Duodenal mucosa (tissue), 2 donors: ENCODE data around the gene DTNBP1.

ENCODE experiments used
- H3K27ac ChIP-seq: one replicate; pipeline ENCODE4 v1.7.0; 2013; ENCODE audit warnings: low read depth, low read length
- H3K27me3 ChIP-seq, 2 donors: one replicate each; pipeline ENCODE4 v1.7.0; 2013; ENCODE audit warnings: low read length in 2 of 2, control low read depth in 1 of 2; ENCODE audit not compliant: insufficient read depth in 2 of 2, control insufficient read depth in 1 of 2
- H3K36me3 ChIP-seq, 2 donors: one replicate each; pipeline ENCODE4 v1.7.0; 2013; ENCODE audit warnings: low read length in 2 of 2, control low read depth in 1 of 2; ENCODE audit not compliant: insufficient read depth in 2 of 2, control insufficient read depth in 1 of 2
- H3K4me1 ChIP-seq, 2 donors: one replicate each; pipeline ENCODE4 v1.7.0; 2013; ENCODE audit warnings: low read length in 2 of 2, control low read depth in 1 of 2; ENCODE audit not compliant: insufficient read depth in 2 of 2, control insufficient read depth in 1 of 2
- H3K4me3 ChIP-seq, 2 donors: one replicate each; pipeline ENCODE4 v1.7.0; 2013; ENCODE audit warnings: low read length in 2 of 2, low read depth in 1 of 2
- H3K9ac ChIP-seq, 2 donors: one replicate each; pipeline ENCODE4 v1.7.0; 2013; ENCODE audit warnings: low read length in 2 of 2, low read depth in 1 of 2
- H3K9me3 ChIP-seq, 2 donors: one replicate each; pipeline ENCODE4 v1.7.0; 2013; ENCODE audit warnings: low read length in 2 of 2, control low read depth in 1 of 2; ENCODE audit not compliant: control insufficient read depth in 1 of 2

Gene DTNBP1

GRCh38 chr6:15627821-15628220 is 35.0 kb downstream of the DTNBP1 start:
- H3K27me3 ChIP-seq, result no peaks in the 10 kb centered on the region
- no peaks in the 10 kb centered on the region for H3K9me3 ChIP-seq
- peaks cover 0 to 13% of the 10 kb centered on the region in 2 donors for H3K36me3 ChIP-seq
- H3K9ac ChIP-seq, result no peak overlapping the region
- H3K27ac ChIP-seq, result no peak overlapping the region
- peaks cover 8 to 11% of the 10 kb centered on the region in 2 donors for H3K4me1 ChIP-seq
- no peak overlapping the region for H3K4me3 ChIP-seq

- peaks cover 8 to 11% of the 10 kb centered on the region in 2 donors for H3K4me1 ChIP-seq
- H3K27me3 ChIP-seq, result no peaks in the 10 kb centered on the region
- H3K36me3 ChIP-seq, result peaks cover 0 to 13% of the 10 kb centered on the region in 2 donors
- no peak overlapping the region for H3K27ac ChIP-seq
- no peaks in the 10 kb centered on the region for H3K9me3 ChIP-seq
- no peak overlapping the region for H3K9ac ChIP-seq
- no peak overlapping the region for H3K4me3 ChIP-seq
Measured at GRCh38 chr6:15626878-15627674, 35.8 kb downstream of the DTNBP1 start.

DNA sequence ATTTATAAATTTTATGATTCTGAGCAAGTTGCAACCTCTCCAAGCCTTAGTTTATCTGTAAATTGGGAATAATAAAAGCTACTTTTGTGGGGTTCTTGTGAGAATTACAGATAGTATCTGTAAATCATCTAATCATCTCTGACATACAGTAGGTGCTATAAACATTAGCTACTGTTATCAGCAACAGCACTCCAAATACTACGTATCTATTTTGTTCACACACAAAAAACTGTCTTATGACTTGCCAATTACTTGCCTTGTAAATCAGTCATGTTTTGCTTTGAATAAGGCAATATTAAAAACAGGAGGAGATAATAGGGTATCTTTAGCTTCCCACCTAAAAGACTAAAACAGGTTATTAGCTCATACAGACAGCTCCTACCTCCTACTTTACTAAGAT is 36.7 kb downstream of the DTNBP1 start:
- Histone ChIP-seq H3K9ac (no peak overlapping the region), H3K4me3 (no peak overlapping the region), H3K27ac (no peak overlapping the region), H3K36me3 (peaks cover 0 to 13% of the 10 kb centered on the region in 2 donors), H3K4me1 (peaks cover under 1 to 2% of the 10 kb centered on the region in 2 donors), H3K27me3 (no peaks in the 10 kb centered on the region), H3K9me3 (no peaks in the 10 kb centered on the region)

DNA sequence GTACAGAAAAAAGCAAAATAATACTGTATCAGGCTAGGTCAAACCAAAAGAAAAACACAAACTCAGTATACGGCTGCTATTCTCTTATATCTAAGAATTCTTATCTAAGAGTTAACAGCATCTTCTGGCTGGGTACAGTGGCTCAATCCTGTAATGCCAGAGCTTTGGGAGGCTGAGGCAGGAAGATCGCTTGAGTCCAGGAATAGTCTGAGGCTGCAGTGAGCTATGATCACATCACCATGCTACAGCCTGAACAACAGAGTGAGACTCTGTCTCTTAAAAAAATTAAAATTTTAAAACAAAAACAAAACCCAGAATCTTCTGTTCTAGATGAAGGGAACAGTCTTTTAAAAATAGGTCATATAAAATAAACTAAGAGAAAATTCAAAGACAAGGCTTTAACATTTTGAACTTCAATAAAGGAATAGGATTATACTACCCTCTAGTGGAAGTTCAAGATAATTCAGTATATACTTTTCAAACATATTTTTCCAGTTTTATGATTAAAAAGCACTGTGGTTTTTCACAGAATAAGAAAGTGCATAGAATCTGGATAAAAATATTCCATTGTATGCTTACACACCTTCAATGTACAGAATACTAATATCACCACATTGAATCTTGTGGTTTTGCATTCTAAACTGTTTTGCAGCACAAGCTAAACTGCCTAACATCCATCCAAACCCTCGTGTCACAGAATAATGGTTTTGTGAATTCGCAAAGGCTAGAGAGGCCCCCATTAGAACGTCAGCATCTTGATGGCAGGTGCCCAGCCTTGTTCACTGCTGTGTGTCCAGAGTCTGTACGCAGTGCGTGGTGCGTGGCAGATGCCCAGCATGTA is 39.3 kb downstream of the DTNBP1 start:
- H3K27ac ChIP-seq, result no peak overlapping the region
- H3K36me3 ChIP-seq, result peaks cover 0 to 13% of the 10 kb centered on the region in 2 donors
- H3K27me3 ChIP-seq, result no peaks in the 10 kb centered on the region
- H3K9ac ChIP-seq, result no peak overlapping the region
- no peaks in the 10 kb centered on the region for H3K9me3 ChIP-seq
- no peaks in the 10 kb centered on the region for H3K4me1 ChIP-seq
- H3K4me3 ChIP-seq, result no peak overlapping the region

- H3K27me3 ChIP-seq, result no peaks in the 10 kb centered on the region
- peaks cover 0 to 13% of the 10 kb centered on the region in 2 donors for H3K36me3 ChIP-seq
- H3K27ac ChIP-seq, result no peak overlapping the region
Measured at GRCh38 chr6:15622045-15622740, 40.6 kb downstream of the DTNBP1 start.

DNA sequence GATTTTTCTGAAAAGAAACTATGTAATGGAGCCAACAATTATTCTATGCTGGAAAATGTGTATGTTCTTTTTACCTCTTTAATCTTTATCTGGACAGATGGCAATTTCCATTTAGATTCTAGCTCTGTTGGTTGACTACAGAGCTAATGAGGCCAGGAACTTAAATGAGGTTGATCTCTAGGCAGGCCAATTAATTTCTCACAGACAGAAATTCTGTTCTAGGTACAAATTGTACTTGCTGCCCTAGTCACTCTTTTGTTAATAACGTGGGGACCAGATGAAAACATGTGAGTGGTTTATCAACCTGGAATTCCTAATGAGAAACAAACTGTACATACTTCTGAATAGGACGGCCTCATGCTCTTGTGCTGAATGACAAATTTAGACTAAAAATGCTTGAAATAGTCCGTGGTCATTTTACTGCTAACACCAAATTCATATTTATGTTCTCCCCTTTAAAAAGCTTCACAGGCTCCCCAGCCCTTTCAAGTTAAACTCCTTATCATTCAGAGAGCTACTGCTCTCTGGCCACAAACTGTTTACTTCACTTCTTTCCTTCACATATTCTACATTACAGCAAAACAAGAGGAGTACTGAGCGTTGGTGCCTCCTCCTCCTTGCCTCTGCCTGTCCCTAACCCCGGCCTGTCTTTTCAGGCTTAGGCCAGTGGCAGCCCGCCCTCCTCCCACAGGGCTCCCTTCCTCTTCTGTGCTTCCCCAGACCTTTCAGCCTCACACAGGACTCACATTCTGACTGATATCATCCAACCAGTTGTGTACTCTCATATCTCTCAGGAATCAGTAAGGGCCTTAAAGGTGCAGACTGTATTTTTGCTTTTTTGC is 41.4 kb downstream of the DTNBP1 start:
- Histone ChIP-seq H3K27ac (peak overlapping the region; percentile 5), H3K36me3 (peaks cover 0 to 8% of the 10 kb centered on the region in 2 donors), H3K4me1 (peaks cover under 1 to 1% of the 10 kb centered on the region in 2 donors), H3K9ac (no peak overlapping the region), H3K27me3 (no peaks in the 10 kb centered on the region), H3K4me3 (no peak overlapping the region), H3K9me3 (no peaks in the 10 kb centered on the region)

More at GRCh38 chr6:15622045-15622740, 40.6 kb downstream of the DTNBP1 start:
- H3K9ac ChIP-seq, result no peak overlapping the region
- no peak overlapping the region for H3K4me3 ChIP-seq
- no peaks in the 10 kb centered on the region for H3K4me1 ChIP-seq
- no peaks in the 10 kb centered on the region for H3K9me3 ChIP-seq

DNA sequence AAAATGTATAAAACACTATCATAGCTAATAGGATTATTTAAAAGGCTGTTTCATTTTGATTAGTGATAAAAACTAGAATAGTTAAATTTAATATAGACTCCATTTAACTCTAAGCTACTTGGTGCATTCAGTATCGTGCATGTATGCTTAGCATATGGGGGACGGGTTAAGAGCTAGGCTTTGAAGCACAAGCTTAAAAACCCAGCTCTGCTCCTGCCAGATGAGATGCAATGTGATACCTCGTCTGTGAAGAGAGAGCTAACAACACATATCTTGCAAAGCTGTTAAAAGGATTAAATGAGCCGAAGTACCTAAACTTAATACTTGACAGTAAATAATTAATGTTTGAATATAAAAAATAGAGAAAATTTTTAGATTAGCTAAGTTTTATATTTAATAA is 42.2 kb downstream of the DTNBP1 start:
- no peaks in the 10 kb centered on the region for H3K27me3 ChIP-seq
- H3K4me3 ChIP-seq, result no peak overlapping the region
- peaks cover 9 to 10% of the 10 kb centered on the region in 2 donors for H3K4me1 ChIP-seq
- H3K9ac ChIP-seq, result no peak overlapping the region
- H3K9me3 ChIP-seq, result no peaks in the 10 kb centered on the region
- peaks cover 0 to under 1% of the 10 kb centered on the region in 2 donors for H3K36me3 ChIP-seq
- H3K27ac ChIP-seq, result no peak overlapping the region

- H3K9ac ChIP-seq, result no peak overlapping the region
- H3K4me1 ChIP-seq, result peaks cover 10% of the 10 kb centered on the region in 2 donors
- no peaks in the 10 kb centered on the region for H3K27me3 ChIP-seq
- no peaks in the 10 kb centered on the region for H3K9me3 ChIP-seq
- H3K36me3 ChIP-seq, result peaks cover 0 to 6% of the 10 kb centered on the region in 2 donors
- no peak overlapping the region for H3K27ac ChIP-seq
- no peak overlapping the region for H3K4me3 ChIP-seq
Measured at GRCh38 chr6:15619330-15619729, 43.5 kb downstream of the DTNBP1 start.

- H3K4me3 ChIP-seq, result no peak overlapping the region
- no peaks in the 10 kb centered on the region for H3K9me3 ChIP-seq
- H3K9ac ChIP-seq, result no peak overlapping the region
- H3K36me3 ChIP-seq, result peaks cover 0 to 9% of the 10 kb centered on the region in 2 donors
- no peaks in the 10 kb centered on the region for H3K27me3 ChIP-seq
- H3K27ac ChIP-seq, result no peak overlapping the region
- H3K4me1 ChIP-seq, result peaks cover 10% of the 10 kb centered on the region in 2 donors
Measured at GRCh38 chr6:15618685-15619084, 44.1 kb downstream of the DTNBP1 start.
